ENCODE results near the gene ZNHIT2. TPM values are rescaled to one million over a fixed set of nuclear protein-coding genes. Genes with fewer than 3 reads are reported as not detected.

ZNHIT2 gene
- total RNA-seq, 1 experiment from 2014 or later, result 27.1 TPM

- no TSS peak for BruUV-seq (replicated peaks)
- Histone ChIP-seq H3K27ac (ENCODE audit: low read length) (no peak overlapping the region), H3K36me3 (ENCODE audit: control insufficient read depth, insufficient read depth, low read length) (no peaks in the 10 kb centered on the region), H3K27me3 (ENCODE audit: control insufficient read depth, insufficient read depth, low read length) (no peaks in the 10 kb centered on the region), H3K4me1 (ENCODE audit: control insufficient read depth, insufficient read depth, low read length) (no peaks in the 10 kb centered on the region), H3K4me3 (ENCODE audit: low read depth in 2 of 2, low read length in 2 of 2) (no peak overlapping the region), H3K9me3 (ENCODE audit: control insufficient read depth, insufficient read depth, low read depth, low read length) (no peaks in the 10 kb centered on the region)
- ATAC-seq (no peak), DNase-seq (ENCODE audit: low read depth, low spot score) (no peak)
- in situ Hi-C loops (cut with HindIII; ENCODE audit: low pct_unique_long_range_greater_than_20kb, low sequenced_read_pairs), result no loop called here
- no peak for TF ChIP-seq SIN3A (IDR thresholded peaks at IDR 0.05; ENCODE audit: borderline replicate concordance, insufficient read depth, low read depth, low read length)
- no peak for TF ChIP-seq REST (IDR thresholded peaks at IDR 0.05; ENCODE audit: insufficient read depth in 1 of 2, low read depth in 2 of 2, low read length in 1 of 2)
- TF ChIP-seq CTCF (IDR thresholded peaks at IDR 0.05), result no peak
- no peak for TF ChIP-seq POLR2AphosphoS5 (IDR thresholded peaks at IDR 0.05; ENCODE audit: low read depth, low read length)
- no peak for TF ChIP-seq TCF7L2 (IDR thresholded peaks at IDR 0.05; ENCODE audit: low read depth, low read length)
- CTCF ChIA-PET, result interaction anchor here (0.6 kb wide), 1 partner anchor 130 kb away, joined by 3 read pairs; the partner anchor contains the start of gene SNX15
- intact Hi-C loops (cut with micrococcal nuclease; ENCODE audit: unreplicated experiment), result no loop called here
- POLR2A ChIA-PET, result interaction anchor here (0.6 to 0.7 kb wide), 3 partner anchors 8 to 62 kb away, joined by 4 to 12 read pairs (median 10); no protein-coding TSS in a partner anchor
Measured at GRCh38 chr11:65157336-65157735, 39.8 kb upstream of the ZNHIT2 start.

GRCh38 chr11:65156926-65157325 is 39.4 kb upstream of the ZNHIT2 start:
- Histone ChIP-seq H3K4me3 (ENCODE audit: low read depth in 2 of 2, low read length in 2 of 2) (no peak overlapping the region), H3K4me1 (ENCODE audit: control insufficient read depth, insufficient read depth, low read length) (no peaks in the 10 kb centered on the region), H3K9me3 (ENCODE audit: control insufficient read depth, insufficient read depth, low read depth, low read length) (no peaks in the 10 kb centered on the region), H3K27me3 (ENCODE audit: control insufficient read depth, insufficient read depth, low read length) (no peaks in the 10 kb centered on the region), H3K36me3 (ENCODE audit: control insufficient read depth, insufficient read depth, low read length) (no peaks in the 10 kb centered on the region), H3K27ac (ENCODE audit: low read length) (no peak overlapping the region)
- TF ChIP-seq CTCF (IDR thresholded peaks at IDR 0.05), result no peak
- no peak for TF ChIP-seq SIN3A (IDR thresholded peaks at IDR 0.05; ENCODE audit: borderline replicate concordance, insufficient read depth, low read depth, low read length)
- TF ChIP-seq TCF7L2 (IDR thresholded peaks at IDR 0.05; ENCODE audit: low read depth, low read length), result no peak
- TF ChIP-seq REST (IDR thresholded peaks at IDR 0.05; ENCODE audit: insufficient read depth in 1 of 2, low read depth in 2 of 2, low read length in 1 of 2), result no peak
- no peak for TF ChIP-seq POLR2AphosphoS5 (IDR thresholded peaks at IDR 0.05; ENCODE audit: low read depth, low read length)
- ATAC-seq (no peak), DNase-seq (ENCODE audit: low read depth, low spot score) (no peak)
- no TSS peak for BruUV-seq (replicated peaks)
- ChIA-PET CTCF (no interaction called here), POLR2A (interaction anchor here (0.7 kb wide), 2 partner anchors 22 to 62 kb away, joined by 10 to 12 read pairs; no protein-coding TSS in a partner anchor)
- intact Hi-C loops (cut with micrococcal nuclease; ENCODE audit: unreplicated experiment) (no loop called here), in situ Hi-C loops (cut with HindIII; ENCODE audit: low pct_unique_long_range_greater_than_20kb, low sequenced_read_pairs) (no loop called here)

Data from Panc1 (cell line).